Endometrium (tissue), 2 donors: Measurements from ENCODE around the gene ARFIP1.

Source experiments
- FAIRE-seq: peaks from 2 replicates; lab custom pipeline; 2012; peaks lifted over from hg19 to GRCh38; lab: Jason Lieb, UNC
- donor health status: control.
- donor health status: control.

ARFIP1 gene

DNA sequence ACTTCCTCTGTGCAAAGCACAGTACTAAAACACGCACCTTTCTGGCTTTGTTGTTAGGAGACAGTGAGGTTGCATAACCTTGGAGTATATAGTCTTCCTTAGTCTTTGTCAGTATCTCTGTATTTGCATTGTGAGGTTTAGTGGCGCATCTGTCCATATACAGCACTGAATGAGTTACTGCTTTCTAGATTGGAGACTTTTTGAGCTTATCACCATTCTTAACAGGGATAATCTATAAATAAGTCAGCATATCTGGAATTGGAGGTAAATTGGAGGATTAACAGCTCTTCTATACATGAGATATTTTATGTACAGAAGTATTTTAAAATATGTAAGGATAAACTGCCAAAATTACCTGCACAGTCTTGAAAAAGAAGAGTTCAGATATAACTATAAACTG, 160.7 kb downstream of the ARFIP1 start:
- no peak for FAIRE-seq

GRCh38 chr4:152941411-152941810, 161.7 kb downstream of the ARFIP1 start:
- no peak for FAIRE-seq

GRCh38 chr4:152942346-152942745, 162.6 kb downstream of the ARFIP1 start:
- FAIRE-seq, result no peak

DNA sequence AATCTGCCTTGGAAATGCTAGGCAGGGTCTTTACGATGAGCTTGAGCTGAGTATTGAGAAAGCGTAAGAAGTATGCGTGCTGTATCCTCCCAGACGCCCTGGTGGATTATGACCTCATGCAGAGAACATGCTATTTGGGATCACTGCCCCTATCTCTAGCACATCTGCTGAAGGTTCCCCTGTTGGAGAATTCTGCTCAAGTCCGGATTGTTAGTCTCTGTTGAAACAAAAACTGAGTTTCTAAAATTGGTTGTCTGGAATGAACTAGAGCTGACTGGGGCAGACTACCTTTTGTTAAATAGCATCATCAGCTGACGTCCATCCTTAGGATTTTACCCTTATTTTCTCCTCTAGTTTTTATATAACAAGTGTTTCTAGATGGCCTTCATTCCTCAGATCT, 163.9 kb downstream of the ARFIP1 start:
- no peak for FAIRE-seq

DNA sequence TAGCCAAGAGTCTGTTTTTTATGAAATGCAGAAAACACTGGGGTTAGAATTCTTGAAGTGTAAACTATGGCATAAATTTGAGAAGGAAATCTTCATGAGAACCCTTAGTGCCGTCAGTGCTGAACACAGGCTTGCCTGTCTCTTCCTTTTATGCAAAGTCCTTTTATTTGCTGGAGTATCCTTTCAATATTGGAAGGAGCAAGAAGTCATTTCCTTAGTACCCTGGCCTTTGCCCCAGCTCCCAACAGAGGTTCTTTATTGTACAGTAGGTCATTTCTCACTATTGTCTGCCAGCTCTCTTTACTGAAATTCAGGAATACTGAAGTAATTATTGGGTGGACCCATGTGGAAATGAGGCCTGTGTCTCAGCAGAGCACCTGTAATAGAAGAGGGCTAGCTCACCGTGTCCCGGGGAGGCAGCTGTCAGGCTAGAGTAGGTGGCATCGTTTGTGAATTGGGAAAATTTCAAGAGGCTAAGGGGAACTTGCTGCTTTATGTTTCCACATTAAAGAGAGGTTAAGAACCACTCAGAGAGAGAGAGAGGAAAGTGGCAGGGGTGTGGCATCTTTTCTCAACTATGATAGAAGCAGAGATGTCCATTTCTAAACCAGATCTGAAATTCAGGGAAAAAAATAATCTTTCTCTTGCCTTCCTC, 165.0 kb downstream of the ARFIP1 start:
- no peak for FAIRE-seq

DNA sequence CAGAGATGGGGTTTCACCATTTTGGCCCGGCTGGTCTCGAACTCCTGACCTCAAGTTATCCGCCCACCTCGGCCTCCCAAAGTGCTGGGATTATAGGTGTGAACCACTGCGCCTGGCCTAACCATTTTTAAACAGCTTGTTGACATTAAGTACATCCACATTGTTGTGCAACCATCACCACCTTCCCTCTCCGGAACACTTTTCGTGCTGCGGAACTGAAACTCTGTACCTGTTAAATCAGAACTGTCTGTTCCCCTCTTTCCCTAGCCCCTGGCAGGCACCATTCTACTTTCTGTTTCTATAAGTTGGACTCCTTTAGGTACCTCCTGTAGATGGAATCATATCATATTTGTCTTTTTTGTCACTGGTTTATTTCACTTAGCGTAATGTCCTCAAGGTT, 165.9 kb downstream of the ARFIP1 start:
- FAIRE-seq, result no peak

DNA sequence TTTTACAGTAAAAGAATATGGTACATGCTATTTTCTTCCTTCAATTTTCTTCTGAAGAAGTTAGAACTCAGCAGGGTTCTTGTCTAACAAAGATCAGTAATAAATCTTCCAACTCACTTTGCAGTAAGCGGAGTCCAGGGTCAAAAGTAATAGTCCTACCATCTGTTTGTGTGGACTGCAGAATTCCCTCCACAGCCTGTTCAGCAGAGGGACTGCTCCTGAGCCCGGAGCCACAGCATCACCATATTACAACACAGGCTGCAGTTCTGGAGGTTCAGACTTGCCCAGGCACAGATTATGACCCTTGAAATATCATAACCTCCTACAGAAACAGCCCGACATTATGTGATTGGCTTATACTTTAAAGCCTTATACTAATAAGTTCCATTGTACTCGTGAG, 166.7 kb downstream of the ARFIP1 start:
- FAIRE-seq, result no peak

GRCh38 chr4:152947311-152947710, 167.6 kb downstream of the ARFIP1 start:
- no peak for FAIRE-seq

DNA sequence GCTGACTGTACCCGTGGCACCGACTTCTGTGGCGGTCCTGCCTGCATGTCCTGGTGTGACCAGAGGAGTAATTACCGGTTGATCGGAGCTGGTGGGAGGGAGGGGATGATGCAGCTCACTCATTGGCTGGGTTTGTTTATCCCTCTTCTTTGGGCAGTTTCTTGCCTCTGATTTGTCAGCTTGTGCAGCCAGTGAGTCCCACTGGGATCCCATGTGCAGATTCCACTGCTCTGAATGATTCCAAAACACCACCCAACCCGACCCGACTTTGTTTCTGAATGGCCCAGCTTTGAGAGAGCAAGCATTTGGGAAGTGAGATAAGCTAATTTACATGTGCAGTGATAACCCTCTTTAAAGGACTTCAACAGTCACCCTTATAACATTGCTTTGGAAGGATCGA, 170.2 kb downstream of the ARFIP1 start:
- FAIRE-seq, result no peak

GRCh38 chr4:152950402-152951274, 170.9 kb downstream of the ARFIP1 start:
- FAIRE-seq, result no peak

GRCh38 chr4:152951348-152951747, 171.6 kb downstream of the ARFIP1 start:
- no peak for FAIRE-seq

DNA sequence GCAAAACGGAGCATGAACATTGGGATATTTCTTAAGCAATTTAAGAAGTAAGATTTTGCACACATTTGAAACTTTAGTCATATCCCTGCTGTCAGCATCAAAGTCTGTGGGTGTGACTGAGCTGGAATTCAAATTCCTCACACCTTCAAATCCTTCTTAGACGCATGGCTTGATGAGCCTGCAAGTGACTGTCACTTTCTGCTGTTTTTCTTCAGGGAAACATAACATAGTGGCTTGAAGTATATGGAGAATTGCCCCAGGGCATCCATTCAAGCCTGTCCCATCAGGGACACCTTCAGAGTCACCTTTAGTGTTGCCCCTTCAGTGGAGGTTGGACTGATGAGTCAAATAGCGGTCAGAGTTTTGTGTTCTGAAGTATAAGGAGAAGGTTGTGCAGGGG, 173.8 kb downstream of the ARFIP1 start:
- no peak for FAIRE-seq

- FAIRE-seq, result no peak
Measured at GRCh38 chr4:152954741-152955140, 175.0 kb downstream of the ARFIP1 start.

DNA sequence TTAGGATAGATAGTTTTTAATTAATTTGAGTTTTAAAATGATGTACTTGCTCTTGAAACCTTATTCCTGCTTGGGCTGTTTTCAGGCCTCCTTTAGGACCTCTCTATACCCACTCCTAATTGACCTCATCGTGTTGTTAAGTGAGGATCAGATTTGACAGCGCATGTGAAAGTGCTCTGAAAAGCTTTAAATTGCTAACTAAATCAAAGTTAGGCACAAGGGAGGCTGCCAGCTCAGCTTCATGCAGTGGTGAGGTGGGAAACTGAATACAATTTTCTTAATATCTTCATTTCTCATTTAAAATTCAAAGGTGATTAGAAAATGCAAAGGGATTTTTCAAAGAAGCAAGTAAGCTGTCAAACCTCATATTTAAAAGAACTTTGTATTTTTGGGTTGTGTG, 176.4 kb downstream of the ARFIP1 start:
- FAIRE-seq, result no peak

GRCh38 chr4:152956650-152957436, 177.1 kb downstream of the ARFIP1 start:
- no peak for FAIRE-seq

DNA sequence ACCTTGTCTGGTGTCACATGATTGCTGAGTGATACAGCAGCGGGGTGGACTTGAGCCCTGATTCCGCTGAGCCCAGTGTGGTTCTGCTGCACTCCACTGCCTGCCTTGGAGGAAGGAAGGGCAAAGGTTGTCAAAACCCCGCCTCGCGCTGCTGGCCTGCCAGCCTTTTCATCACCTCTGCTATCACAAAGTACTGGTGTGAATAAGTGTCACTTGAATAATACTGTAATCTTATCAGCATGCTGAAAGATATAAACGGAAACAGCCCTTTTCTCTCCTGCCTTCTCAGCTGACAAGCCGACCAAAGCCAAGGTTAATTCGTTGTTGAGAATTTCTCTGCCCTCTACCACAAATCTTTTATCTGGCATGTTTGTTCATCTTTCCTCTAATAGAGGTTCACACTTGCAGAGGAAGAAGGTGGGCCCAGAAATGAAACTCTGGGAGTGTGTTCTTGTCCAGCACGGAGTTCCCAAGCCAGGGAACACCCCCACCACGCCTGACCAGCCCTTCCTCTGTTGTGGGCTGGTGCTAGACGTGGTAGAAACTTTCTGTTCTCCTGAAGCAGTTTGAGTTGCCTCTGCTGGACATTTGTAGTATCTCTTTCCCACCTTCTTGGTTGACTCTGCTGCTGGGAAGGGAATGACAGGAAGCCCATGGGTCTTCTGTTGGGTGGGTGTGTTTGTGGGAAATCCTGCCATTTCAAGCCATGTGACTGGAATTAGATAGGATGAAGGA, 177.8 kb downstream of the ARFIP1 start:
- FAIRE-seq, result no peak

DNA sequence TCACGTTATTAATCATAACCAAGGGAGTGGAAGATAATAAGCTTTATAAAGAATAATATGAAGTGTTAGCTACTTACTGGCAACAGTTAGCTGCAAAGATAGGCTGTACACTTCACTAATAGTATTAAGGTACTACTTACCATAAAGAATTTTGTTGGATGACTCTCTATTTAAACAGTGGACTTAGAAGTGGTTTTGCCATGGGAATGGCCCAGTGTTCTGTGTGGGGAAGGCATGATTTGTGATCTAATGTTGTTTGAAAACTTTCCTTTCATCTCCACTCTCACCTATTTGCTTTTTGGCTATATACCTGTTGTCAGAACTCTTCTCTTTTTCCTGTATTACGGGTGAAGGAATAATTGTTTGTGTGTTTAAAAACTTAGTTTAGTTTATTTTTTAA, 179.3 kb downstream of the ARFIP1 start:
- FAIRE-seq, result no peak

DNA sequence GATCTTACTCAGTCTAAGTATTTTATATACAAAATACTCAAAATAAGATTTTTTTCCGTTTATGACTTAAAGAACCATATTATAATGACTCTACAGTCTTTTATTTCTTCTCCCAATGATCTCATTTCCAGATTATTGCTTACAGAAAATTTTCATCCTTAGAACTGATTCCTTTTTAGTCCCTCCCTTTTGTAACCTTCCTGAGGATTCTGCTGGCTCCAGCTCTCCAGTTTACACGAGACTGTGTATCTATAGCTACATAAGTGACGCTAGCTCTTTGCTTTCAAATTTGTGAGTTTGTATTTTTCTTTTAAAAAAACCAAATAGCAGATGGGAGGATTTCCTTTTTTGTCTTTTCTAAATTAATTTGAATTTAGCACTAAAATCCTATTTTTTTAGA, 180.3 kb downstream of the ARFIP1 start:
- FAIRE-seq, result no peak

DNA sequence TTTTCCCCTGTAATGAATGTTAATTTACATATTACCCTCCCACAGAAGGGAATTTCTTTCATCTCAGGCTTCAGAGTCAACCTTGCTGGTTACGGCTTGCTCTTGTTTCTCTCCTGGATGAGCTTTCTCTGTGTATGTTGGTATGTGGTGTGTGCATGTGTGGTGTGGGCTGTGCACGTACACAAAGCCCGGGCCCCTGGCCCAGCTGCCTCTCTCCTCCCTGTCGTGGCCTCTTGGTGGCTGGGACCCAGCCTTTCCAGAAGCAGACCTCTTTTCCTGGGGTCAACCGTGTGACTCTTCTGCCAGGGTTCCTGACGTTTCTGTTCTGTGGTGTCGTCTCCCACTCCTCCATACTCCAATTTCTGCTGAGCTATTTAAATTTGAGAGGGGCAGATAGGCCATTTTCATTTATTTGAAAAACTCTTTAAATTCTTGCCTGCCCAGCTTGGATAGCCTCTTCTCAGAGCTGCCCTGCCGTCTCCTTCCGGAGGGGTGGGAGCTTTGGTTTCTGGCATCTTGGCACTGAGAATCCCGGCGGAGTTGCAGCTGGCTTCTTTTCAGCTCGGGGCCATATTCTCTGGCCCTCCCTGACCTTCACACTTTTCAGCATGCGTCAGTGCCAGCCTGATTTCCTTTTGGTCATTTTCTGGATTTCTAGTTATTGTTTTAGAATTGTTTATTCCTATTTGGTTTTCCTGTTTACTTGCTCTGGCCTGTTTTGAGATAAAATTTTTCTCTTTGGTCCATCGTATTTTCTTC, 181.4 kb downstream of the ARFIP1 start:
- no peak for FAIRE-seq

DNA sequence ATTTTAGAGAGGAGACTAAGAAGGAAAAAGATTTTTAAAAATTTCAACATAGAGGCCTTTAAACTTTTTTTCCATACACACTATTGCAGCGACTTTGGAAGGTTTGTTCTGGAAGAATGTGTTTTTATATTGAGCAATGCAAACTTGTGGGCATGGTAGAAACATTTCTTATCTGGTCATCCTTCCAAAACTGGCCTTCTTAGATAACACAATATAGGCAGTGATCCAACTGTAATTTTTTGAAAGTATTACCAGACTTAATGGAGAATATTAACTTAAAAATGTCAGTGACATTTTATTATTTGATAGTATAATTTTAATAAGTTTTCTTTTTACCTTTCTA, 182.0 kb downstream of the ARFIP1 start:
- FAIRE-seq, result peak; percentile 23
